Prostate gland (tissue), 2 donors: ENCODE results near the gene PLEKHH1. TPM values are rescaled to one million over a fixed set of nuclear protein-coding genes. Genes with fewer than 3 reads are reported as not detected.

Experiments
- DNase-seq: peaks from one replicate; pipeline ENCODE4 v3.0.0-alpha.2; 2019; ENCODE audit warnings: low spot score
- H3K27ac ChIP-seq, 2 donors: fragments of 200-600 bp; sonication (generic); 2 replicates each; pipeline ENCODE4 v1.5.1; 2017 to 2019
- H3K27me3 ChIP-seq: fragments of 200-600 bp; sonication (generic); replicated peaks from 2 replicates; pipeline ENCODE4 v1.5.1; 2019; ENCODE audit not compliant: insufficient read depth
- H3K36me3 ChIP-seq, 2 donors: fragments of 200-600 bp; sonication (generic); 1 replicate in 1 of 2; 2 replicates in 1 of 2; pipeline versions ENCODE4 v1.5.1 to v1.8.1; 2017 to 2019
- H3K4me1 ChIP-seq: fragments of 200-600 bp; sonication (generic); replicated peaks from 2 replicates; pipeline ENCODE4 v1.5.1; 2019
- H3K4me3 ChIP-seq, 2 donors: fragments of 200-600 bp; sonication (generic); 2 replicates each; pipeline ENCODE4 v1.5.1; 2017 to 2019
- H3K9me3 ChIP-seq: fragments of 200-600 bp; sonication (generic); 2 replicates; pipeline ENCODE4 v1.5.1; 2017
- POLR2A ChIP-seq: fragments of 450-650 bp; IDR thresholded peaks from one replicate; pipeline ENCODE4 v1.6.1; 2016; ENCODE audit warnings: antibody characterized with exemption, mild to moderate bottlenecking
- POLR2AphosphoS5 ChIP-seq: sonication (generic); formaldehyde crosslinking; IDR thresholded peaks from one replicate; pipeline ENCODE4 v1.6.1; 2017; ENCODE audit warnings: antibody characterized with exemption
- WGBS: methylation state at CpG from one replicate; pipeline ENCODE4 v1.1.5; 2018; 5-methylcytosine and 5-hydroxymethylcytosine counted together
- intact Hi-C: fragments of 100-400 bp; cut with DNase I; formaldehyde crosslinking; loops from one replicate; pipeline ENCODE4 v1.14.2; 2022
- total RNA-seq, 2 donors: library from RNA; depleted of rRNA; stranded (reverse); fragments of >200 nt; gene quantifications; one replicate each; pipeline ENCODE4 v1.1.0, GENCODE V29; 2016
- TF ChIP-seq, protein P1 (sequence below), 4 experiments: fragments of 200-600 bp in 2 of 4; fragments of 450-650 bp in 2 of 4; sonication (generic) in 2 of 4; IDR thresholded peaks; 1 replicate in 3 of 4; 2 replicates in 1 of 4; pipeline ENCODE4 v1.5.1; 2016 to 2019; ENCODE audit warnings: antibody characterized with exemption in 4 of 4, mild to moderate bottlenecking in 2 of 4, moderate library complexity in 2 of 4

The PLEKHH1 gene
- total RNA-seq, 2 donors from 2014 or later, result 57.9 to 92.7 TPM

DNA sequence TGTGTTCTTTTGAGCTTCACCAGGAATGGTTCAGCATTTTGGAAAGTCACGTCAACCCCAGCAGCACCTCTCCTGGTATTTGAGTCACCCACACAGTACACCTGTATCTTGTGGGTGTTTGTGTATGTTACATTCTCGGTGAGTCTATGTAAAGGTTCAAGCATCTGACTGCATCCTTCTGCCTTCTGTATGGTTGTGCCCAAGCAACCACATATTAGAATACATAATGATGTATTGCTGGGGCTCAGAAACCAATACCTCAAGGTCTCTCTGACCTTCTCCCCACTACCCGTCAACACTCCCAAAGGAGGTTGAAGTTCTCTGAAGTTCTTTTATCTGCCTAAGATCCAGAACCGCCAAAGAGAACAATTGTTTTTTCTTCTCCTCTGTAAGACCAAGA is 35.4 kb upstream of the PLEKHH1 start:
- Histone ChIP-seq H3K4me3 (no peak overlapping the region), H3K9me3 (no peaks in the 10 kb centered on the region), H3K36me3 (no peaks in the 10 kb centered on the region), H3K4me1 (no peaks in the 10 kb centered on the region), H3K27ac (no peak overlapping the region), H3K27me3 (no peaks in the 10 kb centered on the region)
- intact Hi-C loops, result no loop called here
- no peak for DNase-seq
- TF ChIP-seq, protein P1, sequence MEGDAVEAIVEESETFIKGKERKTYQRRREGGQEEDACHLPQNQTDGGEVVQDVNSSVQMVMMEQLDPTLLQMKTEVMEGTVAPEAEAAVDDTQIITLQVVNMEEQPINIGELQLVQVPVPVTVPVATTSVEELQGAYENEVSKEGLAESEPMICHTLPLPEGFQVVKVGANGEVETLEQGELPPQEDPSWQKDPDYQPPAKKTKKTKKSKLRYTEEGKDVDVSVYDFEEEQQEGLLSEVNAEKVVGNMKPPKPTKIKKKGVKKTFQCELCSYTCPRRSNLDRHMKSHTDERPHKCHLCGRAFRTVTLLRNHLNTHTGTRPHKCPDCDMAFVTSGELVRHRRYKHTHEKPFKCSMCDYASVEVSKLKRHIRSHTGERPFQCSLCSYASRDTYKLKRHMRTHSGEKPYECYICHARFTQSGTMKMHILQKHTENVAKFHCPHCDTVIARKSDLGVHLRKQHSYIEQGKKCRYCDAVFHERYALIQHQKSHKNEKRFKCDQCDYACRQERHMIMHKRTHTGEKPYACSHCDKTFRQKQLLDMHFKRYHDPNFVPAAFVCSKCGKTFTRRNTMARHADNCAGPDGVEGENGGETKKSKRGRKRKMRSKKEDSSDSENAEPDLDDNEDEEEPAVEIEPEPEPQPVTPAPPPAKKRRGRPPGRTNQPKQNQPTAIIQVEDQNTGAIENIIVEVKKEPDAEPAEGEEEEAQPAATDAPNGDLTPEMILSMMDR (IDR thresholded peaks at IDR 0.05), result no peak
- no peak for TF ChIP-seq POLR2A
- TF ChIP-seq POLR2AphosphoS5, result no peak
- whole genome bisulfite sequencing, result 56% methylated on average over 4 of the region's 4 CpGs

DNA sequence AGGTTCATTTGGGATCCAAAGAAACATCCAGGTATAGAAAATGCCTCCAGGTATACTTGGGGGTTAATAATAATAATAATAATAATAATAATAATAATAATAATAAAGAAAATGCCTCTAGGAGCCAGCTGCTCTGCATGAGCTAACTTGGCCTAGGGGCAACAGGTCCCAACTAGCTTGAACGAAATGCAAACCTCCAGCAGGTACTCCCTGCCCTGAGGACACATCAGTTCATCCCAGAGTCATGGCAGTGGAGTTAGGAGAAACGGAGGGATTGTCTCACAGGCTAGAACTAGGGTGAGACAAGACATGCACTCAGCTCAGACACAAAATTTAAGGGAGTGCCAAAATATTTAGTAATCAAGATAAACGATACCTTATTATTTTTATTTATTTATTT is 32.1 kb upstream of the PLEKHH1 start:
- no peaks in the 10 kb centered on the region for H3K27me3 ChIP-seq
- no peak for DNase-seq
- H3K9me3 ChIP-seq, result no peaks in the 10 kb centered on the region
- H3K27ac ChIP-seq, result no peak overlapping the region
- no peak overlapping the region for H3K4me3 ChIP-seq
- WGBS, result 74% methylated on average over 3 of the region's 3 CpGs
- intact Hi-C loops, result no loop called here
- H3K4me1 ChIP-seq, result no peaks in the 10 kb centered on the region
- no peaks in the 10 kb centered on the region for H3K36me3 ChIP-seq
- TF ChIP-seq, protein P1 (IDR thresholded peaks at IDR 0.05), result no peak
- TF ChIP-seq POLR2AphosphoS5, result no peak
- no peak for TF ChIP-seq POLR2A

DNA sequence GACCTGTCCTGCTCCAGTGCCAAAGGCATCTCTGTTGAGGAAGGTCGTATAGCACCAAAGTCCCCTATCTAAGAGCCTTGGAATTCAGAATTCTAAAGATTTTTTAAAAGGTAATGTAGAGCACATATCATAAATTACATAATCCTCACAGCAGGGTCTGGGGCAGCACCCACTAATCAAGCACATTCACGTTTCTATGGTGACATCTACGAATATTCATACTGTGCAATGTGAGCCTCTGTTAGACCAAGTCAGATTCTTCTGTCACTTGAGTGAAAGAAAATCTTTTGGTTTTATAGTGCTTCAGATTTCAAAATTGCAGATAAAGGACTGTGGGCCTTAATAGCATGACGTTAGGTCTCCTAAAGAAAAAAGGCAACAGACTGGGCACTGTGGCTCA is 31.4 kb upstream of the PLEKHH1 start:
- TF ChIP-seq, protein P1 (IDR thresholded peaks at IDR 0.05), result no peak
- TF ChIP-seq POLR2AphosphoS5, result no peak
- TF ChIP-seq POLR2A, result no peak
- DNase-seq, result no peak
- H3K36me3 ChIP-seq, result no peaks in the 10 kb centered on the region
- H3K9me3 ChIP-seq, result no peaks in the 10 kb centered on the region
- H3K4me1 ChIP-seq, result no peaks in the 10 kb centered on the region
- H3K27me3 ChIP-seq, result no peaks in the 10 kb centered on the region
- intact Hi-C loops, result no loop called here
- H3K27ac ChIP-seq, result no peak overlapping the region
- 81% methylated on average over 4 of the region's 4 CpGs for WGBS
- H3K4me3 ChIP-seq, result no peak overlapping the region

DNA sequence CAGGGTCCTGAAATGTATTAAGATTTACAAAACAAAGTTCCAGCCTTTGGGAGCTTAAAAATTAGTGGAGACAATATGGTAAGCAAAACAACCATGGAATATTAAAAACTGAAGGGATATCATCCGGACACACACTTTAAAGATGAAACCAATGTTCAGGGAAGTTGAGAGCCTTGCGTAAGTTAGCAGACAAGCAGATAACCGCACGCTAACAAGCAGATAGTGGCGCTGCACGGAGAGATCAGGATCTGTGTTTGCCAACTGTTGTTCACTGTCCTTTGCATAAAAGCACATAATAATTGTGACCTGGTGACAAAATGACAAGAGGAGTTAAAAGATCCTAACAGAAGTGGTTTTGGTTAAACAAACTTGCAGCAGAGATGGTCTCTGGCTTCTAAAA is 30.2 kb upstream of the PLEKHH1 start:
- H3K27ac ChIP-seq, result no peak overlapping the region
- TF ChIP-seq, protein P1 (IDR thresholded peaks at IDR 0.05), result no peak
- TF ChIP-seq POLR2A, result no peak
- no peaks in the 10 kb centered on the region for H3K27me3 ChIP-seq
- no peaks in the 10 kb centered on the region for H3K36me3 ChIP-seq
- no peak for DNase-seq
- intact Hi-C loops, result no loop called here
- 56% methylated on average over 6 of the region's 6 CpGs for WGBS
- H3K9me3 ChIP-seq, result no peaks in the 10 kb centered on the region
- H3K4me1 ChIP-seq, result no peaks in the 10 kb centered on the region
- no peak overlapping the region for H3K4me3 ChIP-seq

DNA sequence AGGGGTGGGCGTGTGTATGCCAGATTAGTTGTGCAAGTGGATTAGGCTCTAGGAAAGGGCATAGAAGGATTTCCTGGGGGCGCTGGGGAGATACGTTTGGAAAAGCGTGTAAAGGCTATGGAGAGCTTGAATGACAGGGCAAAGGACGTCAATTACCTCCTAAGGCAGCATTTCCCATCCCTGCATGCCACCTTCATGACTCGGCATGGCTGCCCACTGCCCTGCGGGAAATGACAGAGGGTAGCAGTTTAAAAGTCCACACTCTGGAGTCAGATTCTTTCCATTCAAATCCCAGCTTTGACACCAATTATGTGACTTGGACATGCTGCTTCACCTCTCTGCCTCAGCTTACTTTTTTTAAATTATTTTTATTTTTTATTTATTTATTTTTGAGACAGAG is 29.8 kb upstream of the PLEKHH1 start:
- Histone ChIP-seq H3K27me3 (no peaks in the 10 kb centered on the region), H3K4me3 (no peak overlapping the region), H3K36me3 (no peaks in the 10 kb centered on the region), H3K4me1 (no peaks in the 10 kb centered on the region), H3K27ac (no peak overlapping the region), H3K9me3 (no peaks in the 10 kb centered on the region)
- intact Hi-C loops, result no loop called here
- TF ChIP-seq POLR2A (no peak), POLR2AphosphoS5 (no peak)
- TF ChIP-seq, protein P1 (IDR thresholded peaks at IDR 0.05), result no peak
- DNase-seq, result no peak
- 79% methylated on average over 7 of the region's 7 CpGs for WGBS
